Endothelial cell of umbilical vein (primary cell): ENCODE measurements around the gene ADA.

Experiments used
- CTCF ChIP-seq, 2 donors: IDR thresholded peaks; 1 replicate in 1 of 2; 2 replicates in 1 of 2; pipeline ENCODE4 v1.5.1; 2011; ENCODE audit warnings: low read length in 2 of 2, mild to moderate bottlenecking in 2 of 2, moderate library complexity in 2 of 2, control low read depth in 1 of 2, inconsistent platforms in 1 of 2, low read depth in 1 of 2; ENCODE audit not compliant: insufficient read depth in 1 of 2; ENCODE audit errors: extremely low read depth in 1 of 2
- EZH2 ChIP-seq: IDR thresholded peaks from 2 replicates; pipeline ENCODE4 v1.6.1; 2012; ENCODE audit warnings: borderline replicate concordance, low read depth, mild to moderate bottlenecking, moderate library complexity, low read length, inconsistent platforms; ENCODE audit not compliant: severe bottlenecking
- JUN ChIP-seq: IDR thresholded peaks from 2 replicates; pipeline ENCODE4 v1.6.1; 2011; ENCODE audit warnings: borderline replicate concordance, low read depth; ENCODE audit not compliant: insufficient read length, insufficient read depth
- MAX ChIP-seq: IDR thresholded peaks from 2 replicates; pipeline ENCODE4 v1.6.1; 2011; ENCODE audit not compliant: insufficient read depth, insufficient read length
- MYC ChIP-seq: IDR thresholded peaks from one replicate; pipeline ENCODE4 v1.6.1; 2011; ENCODE audit warnings: mild to moderate bottlenecking, low read depth, low read length
- POLR2A ChIP-seq: IDR thresholded peaks from 2 replicates; pipeline ENCODE4 v1.6.1; 2012; ENCODE audit warnings: low read depth, mild to moderate bottlenecking, control low read depth, low read length
- POLR2AphosphoS5 ChIP-seq: IDR thresholded peaks from 2 replicates; pipeline ENCODE4 v1.6.1; 2012; ENCODE audit warnings: low read depth, mild to moderate bottlenecking, control low read depth, low read length, moderate library complexity; ENCODE audit not compliant: insufficient read depth

GRCh38 chr20:44678990-44679611, 27.6 kb upstream of the ADA start:
- no peak for TF ChIP-seq POLR2A
- TF ChIP-seq CTCF (IDR thresholded peaks at IDR 0.05; ENCODE audit: extremely low read depth in 1 of 2, insufficient read depth in 1 of 2, low read depth in 1 of 2, low read length in 2 of 2), result no peak
- TF ChIP-seq POLR2AphosphoS5, result no peak
- TF ChIP-seq EZH2, result no peak
- TF ChIP-seq JUN, result no peak
- no peak for TF ChIP-seq MAX
- no peak for TF ChIP-seq MYC
